ENCODE measurements around the gene TBC1D13. TPM values are rescaled to one million over a fixed set of nuclear protein-coding genes. Genes with fewer than 3 reads are reported as not detected.

The TBC1D13 gene
- total RNA-seq, 1 experiment from 2014 or later, result 21.6 TPM

Other genes starting within 250 kb of the TBC1D13 start
- gene SPTAN1, start 234.7 kb upstream of the TBC1D13 start, total RNA-seq (2021), result 213 to 255 TPM (median 224 TPM) in 3 replicates
- gene DYNC2I2, start 130.4 kb upstream of the TBC1D13 start, total RNA-seq (2021), result 57.5 to 71.1 TPM (median 64.5 TPM) in 3 replicates
- gene SET, start 98.0 kb upstream of the TBC1D13 start, total RNA-seq (2021), result 1,083 to 1,129 TPM (median 1,086 TPM) in 3 replicates
- 24.1 to 28.9 TPM (median 27.5 TPM) in 3 replicates for gene PKN3, start 84.8 kb upstream of the TBC1D13 start, total RNA-seq (2021)
- 39.7 to 46.3 TPM (median 45.2 TPM) in 3 replicates for gene ZDHHC12, start 63.1 kb upstream of the TBC1D13 start, total RNA-seq (2021)
- 20.6 to 24.5 TPM (median 23.8 TPM) in 3 replicates for gene ZER1, start 15.3 kb upstream of the TBC1D13 start, total RNA-seq (2021)
- gene ENDOG, start 31.2 kb downstream of the TBC1D13 start, total RNA-seq (2021), result 25.8 to 28.7 TPM (median 25.8 TPM) in 3 replicates
- gene SPOUT1, start 42.5 kb downstream of the TBC1D13 start, total RNA-seq (2021), result 76.8 to 79.3 TPM (median 77.5 TPM) in 3 replicates
- gene KYAT1, start 94.7 kb downstream of the TBC1D13 start, total RNA-seq (2021), result 31.4 to 34.1 TPM (median 33.0 TPM) in 3 replicates
- 63.8 to 83.5 TPM (median 64.5 TPM) in 3 replicates for gene LRRC8A, start 94.9 kb downstream of the TBC1D13 start, total RNA-seq (2021)
- gene PHYHD1, start 133.7 kb downstream of the TBC1D13 start, total RNA-seq (2021), result 14.6 to 21.3 TPM (median 20.0 TPM) in 3 replicates
- 14.8 to 15.1 TPM (median 15.1 TPM) in 3 replicates for gene DOLK, start 160.3 kb downstream of the TBC1D13 start, total RNA-seq (2021)
- gene NUP188, start 160.4 kb downstream of the TBC1D13 start, total RNA-seq (2021), result 71.3 to 98.9 TPM (median 73.5 TPM) in 3 replicates
- 59.7 to 65.7 TPM (median 62.9 TPM) in 3 replicates for gene SH3GLB2, start 241.1 kb downstream of the TBC1D13 start, total RNA-seq (2021)
- gene MIGA2, start 249.4 kb downstream of the TBC1D13 start, total RNA-seq (2021), result 39.9 to 61.7 TPM (median 48.0 TPM) in 3 replicates

Measured in WTC11 (cell line).